Gastroesophageal sphincter (tissue), 4 donors: ENCODE results near the gene LHX6. TPM values are rescaled to one million over a fixed set of nuclear protein-coding genes. Genes with fewer than 3 reads are reported as not detected.

ENCODE experiments used
- ATAC-seq: fragments of 150-250 bp; one replicate; pipeline ENCODE4 v1.9.1; 2016; ENCODE audit warnings: mild to moderate bottlenecking, moderate library complexity
- H3K27ac ChIP-seq, 4 donors: fragments of 200-600 bp; sonication (generic) in 3 of 4; 1 replicate in 3 of 4; 2 replicates in 1 of 4; pipeline ENCODE4 v1.5.1; 2016 to 2019
- H3K27me3 ChIP-seq: fragments of 200-600 bp; sonication (generic); one replicate; pipeline ENCODE4 v1.5.1; 2019
- H3K36me3 ChIP-seq, 2 donors: fragments of 200-600 bp; sonication (generic); one replicate each; pipeline ENCODE4 v1.5.1; 2019; ENCODE audit warnings: control low read depth in 1 of 2
- H3K4me1 ChIP-seq, 3 donors: fragments of 200-600 bp; sonication (generic); 1 replicate in 2 of 3; 2 replicates in 1 of 3; pipeline ENCODE4 v1.5.1; 2016 to 2019; ENCODE audit warnings: control low read depth in 2 of 3
- H3K4me3 ChIP-seq, 2 donors: fragments of 200-600 bp; sonication (generic); one replicate each; pipeline ENCODE4 v1.5.1; 2019; ENCODE audit warnings: mild to moderate bottlenecking in 1 of 2, moderate library complexity in 1 of 2
- H3K9me3 ChIP-seq, 3 donors: fragments of 200-600 bp; sonication (generic); one replicate each; pipeline ENCODE4 v1.5.1; 2017 to 2019; ENCODE audit warnings: control low read depth in 2 of 3
- EP300 ChIP-seq: sonication (generic); formaldehyde crosslinking; IDR thresholded peaks from one replicate; pipeline ENCODE4 v1.6.1; 2017; ENCODE audit warnings: antibody characterized with exemption, mild to moderate bottlenecking
- POLR2A ChIP-seq, 2 donors: fragments of 450-650 bp; IDR thresholded peaks; one replicate each; pipeline ENCODE4 v1.6.1; 2017; ENCODE audit warnings: antibody characterized with exemption in 2 of 2, mild to moderate bottlenecking in 2 of 2, moderate library complexity in 1 of 2
- POLR2AphosphoS5 ChIP-seq: sonication (generic); formaldehyde crosslinking; IDR thresholded peaks from one replicate; pipeline ENCODE4 v1.6.1; 2017; ENCODE audit warnings: antibody characterized with exemption
- WGBS, 2 donors: methylation state at CpG; one replicate each; pipeline ENCODE4 v1.1.5; 2018; ENCODE audit warnings: low coverage in 1 of 2; 5-methylcytosine and 5-hydroxymethylcytosine counted together
- total RNA-seq, 4 donors: library from RNA; depleted of rRNA; stranded (reverse); fragments of >200 nt; gene quantifications; one replicate each; pipeline ENCODE4 v1.1.0, GENCODE V29; 2016
- TF ChIP-seq, protein P1 (sequence below), 4 experiments: fragments of 200-600 bp in 2 of 4; fragments of 450-650 bp in 2 of 4; sonication (generic) in 1 of 4; IDR thresholded peaks; one replicate each; pipeline ENCODE4 v1.5.1; 2017 to 2019; ENCODE audit warnings: antibody characterized with exemption in 4 of 4, mild to moderate bottlenecking in 2 of 4, moderate library complexity in 2 of 4

Gene LHX6
- total RNA-seq, 4 donors from 2014 or later: 1.7 to 13.0 (median 4.9) TPM

DNA sequence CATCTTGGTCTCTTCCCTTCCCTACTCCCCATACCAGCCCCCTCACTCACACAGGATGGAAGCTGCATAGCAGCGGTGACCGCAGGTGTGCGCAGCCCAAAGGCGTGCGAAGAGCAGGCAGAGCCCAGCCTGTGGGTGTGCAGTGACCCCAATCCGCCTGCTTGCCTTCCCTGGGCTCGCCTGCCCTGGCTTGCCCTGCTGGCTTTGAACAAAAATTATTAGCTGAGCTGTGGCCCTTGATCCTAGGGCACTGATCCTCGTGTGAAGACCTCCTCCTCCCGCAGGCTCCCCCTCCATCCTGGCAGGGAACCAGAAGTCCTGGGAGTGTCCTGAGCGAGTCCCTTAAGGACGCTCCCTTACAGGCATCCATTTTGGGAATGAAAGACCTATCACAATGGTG lies 37.2 kb downstream of the LHX6 start:
- WGBS, 2 donors: 73% methylated on average over 2 of the region's 11 CpGs; no CpG with 5 or more reads in 1 of the 2 donors
- Histone ChIP-seq H3K27ac (no peak overlapping the region), H3K27me3 (no peaks in the 10 kb centered on the region), H3K9me3 (no peaks in the 10 kb centered on the region), H3K4me1 (no peaks in the 10 kb centered on the region), H3K36me3 (no peaks in the 10 kb centered on the region), H3K4me3 (no peak overlapping the region)
- TF ChIP-seq, protein P1, sequence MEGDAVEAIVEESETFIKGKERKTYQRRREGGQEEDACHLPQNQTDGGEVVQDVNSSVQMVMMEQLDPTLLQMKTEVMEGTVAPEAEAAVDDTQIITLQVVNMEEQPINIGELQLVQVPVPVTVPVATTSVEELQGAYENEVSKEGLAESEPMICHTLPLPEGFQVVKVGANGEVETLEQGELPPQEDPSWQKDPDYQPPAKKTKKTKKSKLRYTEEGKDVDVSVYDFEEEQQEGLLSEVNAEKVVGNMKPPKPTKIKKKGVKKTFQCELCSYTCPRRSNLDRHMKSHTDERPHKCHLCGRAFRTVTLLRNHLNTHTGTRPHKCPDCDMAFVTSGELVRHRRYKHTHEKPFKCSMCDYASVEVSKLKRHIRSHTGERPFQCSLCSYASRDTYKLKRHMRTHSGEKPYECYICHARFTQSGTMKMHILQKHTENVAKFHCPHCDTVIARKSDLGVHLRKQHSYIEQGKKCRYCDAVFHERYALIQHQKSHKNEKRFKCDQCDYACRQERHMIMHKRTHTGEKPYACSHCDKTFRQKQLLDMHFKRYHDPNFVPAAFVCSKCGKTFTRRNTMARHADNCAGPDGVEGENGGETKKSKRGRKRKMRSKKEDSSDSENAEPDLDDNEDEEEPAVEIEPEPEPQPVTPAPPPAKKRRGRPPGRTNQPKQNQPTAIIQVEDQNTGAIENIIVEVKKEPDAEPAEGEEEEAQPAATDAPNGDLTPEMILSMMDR (IDR thresholded peaks at IDR 0.05): no peak
- no peak for TF ChIP-seq POLR2A (IDR thresholded peaks at IDR 0.05)
- TF ChIP-seq EP300: no peak
- no peak for TF ChIP-seq POLR2AphosphoS5
- ATAC-seq: no peak

DNA sequence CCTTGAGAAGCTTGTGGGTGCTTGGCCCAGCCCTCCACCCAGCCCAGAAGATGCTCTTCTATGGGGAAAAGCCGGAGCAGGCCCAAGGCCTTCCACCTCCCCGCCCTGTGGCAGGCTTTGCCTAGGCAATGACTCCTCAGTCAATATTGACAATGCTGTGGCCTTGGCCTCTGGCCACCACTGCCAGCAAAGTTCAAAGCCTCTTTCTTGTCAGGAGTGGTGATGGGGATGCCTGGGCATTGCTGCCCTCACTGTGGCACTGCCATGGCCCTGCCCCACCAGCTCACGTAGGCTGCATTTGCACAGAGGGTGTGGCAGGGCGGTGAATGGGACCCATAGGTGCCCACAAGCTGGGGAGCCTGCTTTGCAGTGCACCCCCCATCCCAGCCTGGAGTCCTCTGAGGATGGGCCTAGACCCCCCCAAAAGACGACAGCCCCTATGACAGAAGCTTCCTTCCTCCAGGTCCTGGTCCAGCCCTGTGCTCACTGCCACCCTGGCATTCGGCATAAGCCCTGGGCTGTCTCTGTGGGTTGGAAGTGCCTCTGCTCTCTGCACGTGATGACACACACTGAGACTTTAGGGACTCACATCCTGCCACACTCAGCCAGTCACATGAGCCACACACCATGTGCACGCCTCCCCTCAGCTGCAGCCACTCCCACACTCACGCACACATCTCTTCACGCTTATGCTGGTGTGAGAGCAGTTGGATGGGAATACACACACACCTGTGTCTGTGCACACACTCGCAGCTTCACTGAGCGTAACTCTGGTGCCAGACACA lies 38.0 kb downstream of the LHX6 start:
- Histone ChIP-seq H3K9me3 (no peaks in the 10 kb centered on the region), H3K27ac (no peak overlapping the region), H3K27me3 (no peaks in the 10 kb centered on the region), H3K4me3 (no peak overlapping the region), H3K36me3 (no peaks in the 10 kb centered on the region), H3K4me1 (no peaks in the 10 kb centered on the region)
- TF ChIP-seq EP300 (no peak), POLR2AphosphoS5 (no peak), POLR2A (IDR thresholded peaks at IDR 0.05) (no peak)
- TF ChIP-seq, protein P1 (IDR thresholded peaks at IDR 0.05): no peak
- 80 to 100% methylated on average over 2 of the region's 12 CpGs for WGBS, 2 donors
- no peak for ATAC-seq

DNA sequence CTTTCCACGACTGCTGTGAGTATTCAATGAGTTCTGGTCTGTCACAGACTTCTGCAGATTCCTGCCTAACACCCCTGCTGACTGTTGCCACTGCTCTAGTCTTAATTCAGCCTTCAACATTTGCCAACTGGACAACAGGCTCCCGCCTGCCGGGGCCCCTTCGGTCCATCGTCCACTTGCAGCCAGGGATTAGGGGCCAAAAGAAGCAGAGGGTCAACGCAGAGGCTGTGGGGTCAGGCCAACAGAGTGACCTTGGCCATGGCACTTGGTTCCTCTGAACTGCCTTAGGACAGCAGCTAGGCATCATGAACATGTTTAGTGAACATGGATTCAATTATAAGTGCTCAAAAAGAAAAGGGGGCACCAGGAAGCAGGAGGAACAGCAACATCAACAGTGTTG lies 40.4 kb downstream of the LHX6 start:
- Histone ChIP-seq H3K36me3 (no peaks in the 10 kb centered on the region), H3K4me3 (no peak overlapping the region), H3K27me3 (no peaks in the 10 kb centered on the region), H3K27ac (no peak overlapping the region), H3K4me1 (no peaks in the 10 kb centered on the region), H3K9me3 (no peaks in the 10 kb centered on the region)
- TF ChIP-seq EP300 (no peak), POLR2A (IDR thresholded peaks at IDR 0.05) (no peak)
- ATAC-seq: no peak
- 77% methylated on average over 2 of the region's 6 CpGs; no CpG with 5 or more reads in 1 of the 2 donors for WGBS, 2 donors

DNA sequence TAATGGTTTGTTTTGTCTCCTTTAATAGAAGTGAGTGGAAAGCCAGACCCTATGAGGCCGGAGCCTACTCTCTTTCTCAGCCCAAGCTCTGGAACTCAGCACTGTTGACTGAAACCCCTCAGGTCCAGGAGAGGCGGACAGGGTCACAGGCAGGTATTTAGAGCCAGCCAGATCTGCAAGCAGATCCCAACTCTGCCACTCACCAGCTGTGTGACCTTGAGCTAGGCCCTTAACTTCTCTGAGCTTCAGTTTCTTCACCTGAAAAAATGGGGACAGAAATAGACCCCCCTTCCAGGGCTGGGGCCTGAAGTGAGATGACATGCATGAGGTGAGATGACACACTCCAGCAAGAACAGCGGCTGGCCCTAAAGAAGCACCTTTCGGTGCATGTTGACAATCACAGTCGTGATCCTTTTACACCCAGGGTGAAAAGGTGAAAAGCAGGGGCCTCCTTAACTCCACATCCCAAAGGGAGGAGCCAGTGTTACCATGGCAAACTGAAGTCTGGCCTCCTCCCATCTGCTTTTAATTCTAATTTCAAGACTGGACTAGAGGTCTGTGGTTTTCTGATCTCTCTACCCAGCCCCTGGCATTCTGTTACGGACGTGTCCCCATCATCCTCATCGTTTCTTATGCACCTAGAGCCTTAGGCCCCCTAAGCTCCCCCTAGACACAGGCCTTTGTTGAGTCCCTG lies 41.8 kb downstream of the LHX6 start:
- Histone ChIP-seq H3K27me3 (peaks cover 7% of the 10 kb centered on the region), H3K9me3 (no peaks in the 10 kb centered on the region), H3K4me1 (no peaks in the 10 kb centered on the region), H3K27ac (no peak overlapping the region), H3K4me3 (no peak overlapping the region), H3K36me3 (no peaks in the 10 kb centered on the region)
- no peak for ATAC-seq
- TF ChIP-seq EP300: no peak
- TF ChIP-seq POLR2AphosphoS5: no peak
- TF ChIP-seq, protein P1 (IDR thresholded peaks at IDR 0.05): no peak
- TF ChIP-seq POLR2A (IDR thresholded peaks at IDR 0.05): no peak
- 90 to 100% methylated on average over 2 of the region's 8 CpGs for WGBS, 2 donors

DNA sequence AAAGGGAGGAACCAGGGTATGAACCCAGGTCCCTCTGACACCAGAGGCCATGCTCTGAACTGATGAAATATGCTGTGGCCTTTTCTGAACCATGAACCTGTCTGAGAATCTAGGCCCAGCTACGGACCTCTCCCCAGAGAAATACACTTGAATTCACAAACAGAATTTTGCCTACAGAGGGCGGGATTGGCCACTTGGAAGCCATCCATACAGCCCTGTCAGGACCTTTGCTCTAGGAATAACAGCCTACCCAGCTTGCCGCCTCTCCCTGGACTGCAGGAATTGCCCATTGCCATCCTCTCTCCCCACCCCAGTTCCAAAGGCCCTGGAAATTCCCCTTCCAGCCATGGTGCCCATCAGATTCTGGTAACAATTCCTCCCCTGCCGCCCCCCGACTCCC lies 42.5 kb downstream of the LHX6 start:
- WGBS, 2 donors: 63% methylated on average over 2 of the region's 5 CpGs; no CpG with 5 or more reads in 1 of the 2 donors
- Histone ChIP-seq H3K4me3 (no peak overlapping the region), H3K27ac (no peak overlapping the region), H3K27me3 (peaks cover 8% of the 10 kb centered on the region), H3K9me3 (no peaks in the 10 kb centered on the region), H3K36me3 (no peaks in the 10 kb centered on the region), H3K4me1 (no peaks in the 10 kb centered on the region)
- ATAC-seq: no peak
- TF ChIP-seq POLR2A (IDR thresholded peaks at IDR 0.05): no peak
- no peak for TF ChIP-seq POLR2AphosphoS5
- no peak for TF ChIP-seq EP300
- TF ChIP-seq, protein P1 (IDR thresholded peaks at IDR 0.05): no peak
